HG02938 (cell line): ENCODE results near the gene SARNP.

Source experiments
- ATAC-seq: cut with Tn5 transposase; IDR thresholded peaks from one replicate; pipeline ENCODE4 v1.9.1; 2021; ENCODE audit warnings: mild to moderate bottlenecking, moderate library complexity; ENCODE audit not compliant: unreplicated experiment

Gene SARNP

GRCh38 chr12:55743406-55744339, 73.9 kb downstream of the SARNP start:
- peak; percentile 41 for ATAC-seq

- ATAC-seq, result peak; percentile 30
Observed at GRCh38 chr12:55742719-55743405, 74.7 kb downstream of the SARNP start, which contains the start of gene GDF11. Gene GDF11, plus strand, starts transcription at chr12:55743122. Its CDS starts 195 bp downstream, at chr12:55743317.

- ATAC-seq, result no peak
Observed at GRCh38 chr12:55741931-55742680, 75.4 kb downstream of the SARNP start.

DNA sequence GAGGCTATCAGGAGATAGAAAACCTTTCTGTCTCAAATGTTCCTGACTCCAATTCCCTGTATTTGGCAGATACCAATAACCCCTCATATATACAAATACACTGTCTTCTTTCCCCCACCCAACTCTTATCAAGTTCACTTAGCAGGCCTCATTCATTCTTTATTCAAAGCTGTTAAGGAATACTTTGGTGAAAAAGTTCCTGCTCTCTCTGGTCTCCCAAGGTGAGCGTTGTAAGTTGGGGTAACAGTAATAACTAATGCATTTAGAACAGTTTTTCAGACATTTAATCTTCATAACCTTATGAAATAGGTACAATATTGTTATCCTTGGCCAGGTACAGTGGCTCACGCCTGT, 78.5 kb downstream of the SARNP start:
- no peak for ATAC-seq

DNA sequence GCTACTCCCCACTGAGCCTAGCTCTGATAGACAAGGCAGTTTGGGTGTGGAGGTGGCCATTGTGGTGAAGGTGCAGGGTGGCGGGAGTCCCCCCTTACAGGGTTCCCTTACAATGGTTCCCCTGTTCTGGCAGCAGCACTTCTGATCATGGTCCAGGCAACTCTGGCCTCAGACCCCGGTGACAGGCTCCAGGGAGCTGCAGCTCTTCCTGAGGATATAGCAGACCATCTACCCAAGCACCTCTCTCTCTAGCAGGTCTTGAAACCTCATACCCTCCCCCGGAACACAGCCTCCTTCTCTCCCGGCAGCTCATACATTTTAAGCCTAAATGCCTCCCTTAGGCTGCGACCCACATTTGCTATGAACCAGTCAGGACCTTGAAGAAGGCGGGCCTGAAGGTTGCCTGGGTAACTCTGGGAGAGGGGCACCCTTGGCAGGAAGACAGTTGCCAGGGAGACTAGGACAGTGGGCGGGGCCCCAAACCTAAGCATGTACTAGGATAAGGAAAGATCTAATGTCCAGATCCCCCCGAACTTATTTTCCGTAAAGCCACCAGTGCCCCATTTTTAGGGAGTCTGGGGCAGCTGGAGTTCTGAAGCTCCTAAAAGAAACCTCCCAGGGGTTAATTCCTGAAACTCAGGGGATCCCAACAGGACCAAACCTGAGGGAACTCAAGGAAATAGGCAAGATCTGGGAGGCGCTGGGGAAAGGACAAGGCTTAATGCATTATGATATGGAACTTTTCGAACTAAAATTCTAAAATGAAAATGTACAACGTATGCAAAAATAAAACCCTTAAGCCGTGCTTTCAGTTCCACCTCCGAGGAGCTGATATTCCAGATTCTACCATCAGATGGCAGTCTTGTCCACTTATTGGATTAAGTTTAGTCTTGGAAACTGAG, 79.2 kb downstream of the SARNP start:
- peak; percentile 75 for ATAC-seq

DNA sequence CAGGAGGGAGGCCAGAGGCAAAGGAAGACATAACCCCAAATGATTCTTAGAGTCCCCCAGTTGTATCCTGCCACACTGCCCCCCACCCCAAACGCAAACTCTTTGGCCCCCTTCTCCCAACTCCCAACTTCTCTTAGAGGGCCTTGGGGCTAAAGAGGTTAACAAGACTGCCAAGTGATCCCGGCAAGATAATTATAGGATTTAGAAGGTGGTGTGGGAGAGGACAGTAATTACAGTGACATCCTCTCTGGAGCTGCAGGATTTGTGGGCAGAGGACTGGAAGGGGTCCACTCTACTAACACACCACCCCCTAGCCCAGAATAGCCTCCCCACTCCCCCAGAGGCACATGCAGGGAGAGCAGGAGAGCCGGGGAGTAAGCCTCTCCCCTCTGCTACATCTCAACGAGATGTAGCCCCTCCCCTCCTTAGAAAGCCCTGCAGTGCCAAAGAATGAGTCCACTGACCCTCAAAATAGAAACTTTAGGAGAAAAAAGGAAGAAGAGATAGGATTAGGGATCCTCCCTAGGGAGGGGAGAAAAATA, 79.9 kb downstream of the SARNP start:
- no peak for ATAC-seq

DNA sequence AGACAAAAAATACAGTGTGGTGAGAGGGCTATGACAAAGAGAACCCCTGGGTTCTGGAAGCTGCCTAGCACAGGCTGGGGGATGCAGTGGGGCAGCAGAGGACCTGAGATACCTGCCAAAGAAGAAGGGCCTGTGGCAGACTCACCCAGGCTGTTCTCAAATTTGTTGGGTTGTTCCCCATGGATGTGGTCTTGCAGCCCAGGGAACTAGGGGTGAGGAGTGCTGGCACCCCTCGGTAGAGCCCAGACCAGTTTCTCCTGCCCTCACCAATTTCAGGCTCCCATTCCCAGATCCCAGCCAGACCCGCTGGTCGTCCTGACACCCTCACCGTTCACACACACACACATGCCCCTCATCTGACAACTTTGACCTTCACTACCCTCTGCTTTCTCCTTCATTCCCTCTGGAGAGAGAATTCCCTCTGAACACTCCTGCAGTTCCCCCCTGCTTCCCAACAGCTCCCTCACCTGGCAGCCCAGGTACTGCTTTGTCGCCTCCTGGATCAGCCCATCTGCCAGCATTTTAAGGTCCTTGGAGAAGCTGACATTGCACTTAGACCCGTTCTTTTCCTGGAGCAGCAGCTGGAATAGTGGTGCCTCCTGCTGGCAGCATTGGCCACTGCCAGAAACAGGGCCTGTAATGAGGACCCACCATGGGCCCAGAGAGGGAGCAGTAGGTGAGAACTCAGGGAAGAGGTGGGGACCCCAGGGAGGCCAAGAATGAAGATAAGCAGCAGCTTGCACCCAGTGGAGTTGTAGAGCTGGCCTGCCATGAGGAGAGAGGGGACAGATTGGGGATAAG, 80.5 kb downstream of the SARNP start:
- ATAC-seq, result no peak

DNA sequence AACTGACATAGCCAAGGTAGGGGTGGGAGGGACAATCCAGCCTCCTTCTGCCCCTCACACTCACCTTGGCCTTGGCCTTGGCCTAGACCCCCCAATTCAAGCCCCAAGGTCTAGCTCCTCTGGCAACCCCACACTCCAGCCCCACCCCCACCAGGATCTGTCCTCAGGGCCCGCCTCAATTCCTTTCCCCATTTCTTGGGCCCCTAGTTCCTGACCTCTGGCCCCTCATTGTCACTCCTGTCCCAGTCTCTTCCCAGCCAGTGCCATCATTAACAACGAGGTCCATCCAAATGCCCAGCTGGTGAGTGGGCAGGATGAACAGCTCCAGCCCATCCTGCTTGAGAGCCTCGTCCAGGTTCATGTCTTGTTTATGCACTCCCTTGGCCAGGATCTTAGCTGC, 81.4 kb downstream of the SARNP start:
- no peak for ATAC-seq

GRCh38 chr12:55734595-55734994, 82.9 kb downstream of the SARNP start:
- ATAC-seq, result no peak

- ATAC-seq, result no peak
Observed at GRCh38 chr12:55733858-55734257, 83.7 kb downstream of the SARNP start.

- ATAC-seq, result no peak
Observed at GRCh38 chr12:55733021-55733555, 84.4 kb downstream of the SARNP start.

GRCh38 chr12:55732288-55732687, 85.2 kb downstream of the SARNP start:
- no peak for ATAC-seq

DNA sequence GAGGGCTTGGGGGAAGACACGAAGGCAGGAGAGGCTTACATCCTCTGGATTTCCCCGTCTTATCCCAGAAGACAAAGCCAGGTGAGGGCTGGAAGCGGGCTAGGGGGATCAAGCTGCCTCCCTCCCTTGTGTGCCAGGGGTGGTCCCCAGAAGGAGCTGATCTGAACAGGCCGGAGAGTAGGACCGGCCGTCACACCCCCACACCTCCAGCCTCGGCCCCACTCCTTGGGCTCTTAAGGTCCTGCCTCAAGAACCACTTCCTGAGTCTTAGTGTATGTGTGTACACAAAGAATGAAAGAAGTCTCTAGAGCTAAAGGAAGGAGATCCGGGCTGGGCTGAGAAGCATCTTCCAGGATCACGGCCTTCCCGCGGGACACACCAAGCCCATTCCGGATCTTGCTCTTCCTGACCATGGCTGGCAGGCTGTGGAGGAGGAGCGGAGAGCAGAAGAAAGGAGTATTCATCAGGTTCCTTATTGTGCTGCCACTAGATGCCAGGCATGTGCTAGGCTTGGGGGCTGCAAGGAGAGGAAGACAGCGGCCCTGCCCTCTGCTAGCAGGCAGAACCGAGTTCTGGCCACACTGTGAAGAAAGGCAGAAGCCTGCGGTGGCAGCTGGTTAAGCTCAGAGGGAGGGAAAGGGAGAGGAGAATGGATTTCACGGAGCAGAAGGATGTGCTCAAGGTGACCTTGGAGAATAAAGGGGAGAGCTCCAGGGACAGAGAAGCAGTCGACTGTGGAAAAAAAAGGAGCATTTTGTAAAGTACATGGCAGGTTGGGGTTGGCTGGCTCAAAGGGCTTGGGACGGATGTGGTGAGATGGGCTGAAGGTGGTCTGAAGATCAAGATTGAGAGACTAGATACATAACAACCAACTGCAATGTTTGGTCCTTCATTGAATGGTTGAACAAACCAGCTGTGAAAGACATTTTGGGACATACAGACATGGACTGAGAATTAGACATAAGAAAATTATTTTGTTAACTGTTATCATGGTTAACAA, 87.4 kb downstream of the SARNP start:
- peak; percentile 51 for ATAC-seq

DNA sequence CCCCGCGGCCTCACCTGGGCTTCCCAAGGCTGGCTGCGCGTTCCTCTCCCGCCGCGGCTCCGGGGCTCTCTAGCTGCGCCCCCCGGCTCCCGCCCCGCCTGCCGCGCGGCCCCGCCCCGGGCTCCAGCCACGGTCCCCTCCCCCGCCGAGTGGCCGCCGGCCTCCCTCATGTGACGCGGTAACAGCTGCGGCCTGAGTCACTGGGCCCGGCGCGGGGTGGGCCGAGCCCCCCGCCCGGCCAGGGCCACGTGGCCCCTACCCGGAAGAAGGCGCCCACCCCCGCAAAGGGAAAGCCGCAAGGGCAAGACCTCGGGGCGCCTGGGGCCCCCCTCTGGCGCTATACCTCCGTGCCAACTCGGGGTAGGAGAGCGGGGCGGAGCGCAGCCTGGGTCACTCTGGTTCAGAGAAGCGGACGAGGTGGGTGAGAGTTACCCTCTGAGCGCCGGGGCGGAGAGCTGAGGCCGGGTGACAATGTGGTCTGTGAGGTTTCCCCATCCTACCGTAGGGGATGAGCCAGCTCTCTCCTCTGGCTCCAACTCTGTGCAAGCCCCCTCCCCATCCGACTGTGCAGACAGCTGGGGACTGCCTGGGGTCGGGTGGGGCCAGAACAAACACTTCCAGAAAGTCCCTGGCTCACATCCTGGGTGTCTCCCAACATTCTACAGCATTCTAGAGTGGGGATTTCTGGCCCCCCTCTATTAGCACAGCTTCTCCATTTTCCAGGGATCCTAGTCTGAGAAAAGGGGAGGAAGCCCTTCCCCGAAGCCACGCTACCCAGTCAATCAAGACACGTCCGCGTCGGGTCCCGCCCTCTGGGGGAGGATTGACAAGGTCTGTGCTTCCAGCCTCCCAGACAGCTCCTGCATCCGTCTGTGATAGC, 88.3 kb downstream of the SARNP start, which contains the start of gene CD63:
TSS of gene CD63 (minus strand) at position 71 of the 880 bp plus-strand sequence. CDS start 668 bp downstream, outside the sequence.
- ATAC-seq, result peak; percentile 53

DNA sequence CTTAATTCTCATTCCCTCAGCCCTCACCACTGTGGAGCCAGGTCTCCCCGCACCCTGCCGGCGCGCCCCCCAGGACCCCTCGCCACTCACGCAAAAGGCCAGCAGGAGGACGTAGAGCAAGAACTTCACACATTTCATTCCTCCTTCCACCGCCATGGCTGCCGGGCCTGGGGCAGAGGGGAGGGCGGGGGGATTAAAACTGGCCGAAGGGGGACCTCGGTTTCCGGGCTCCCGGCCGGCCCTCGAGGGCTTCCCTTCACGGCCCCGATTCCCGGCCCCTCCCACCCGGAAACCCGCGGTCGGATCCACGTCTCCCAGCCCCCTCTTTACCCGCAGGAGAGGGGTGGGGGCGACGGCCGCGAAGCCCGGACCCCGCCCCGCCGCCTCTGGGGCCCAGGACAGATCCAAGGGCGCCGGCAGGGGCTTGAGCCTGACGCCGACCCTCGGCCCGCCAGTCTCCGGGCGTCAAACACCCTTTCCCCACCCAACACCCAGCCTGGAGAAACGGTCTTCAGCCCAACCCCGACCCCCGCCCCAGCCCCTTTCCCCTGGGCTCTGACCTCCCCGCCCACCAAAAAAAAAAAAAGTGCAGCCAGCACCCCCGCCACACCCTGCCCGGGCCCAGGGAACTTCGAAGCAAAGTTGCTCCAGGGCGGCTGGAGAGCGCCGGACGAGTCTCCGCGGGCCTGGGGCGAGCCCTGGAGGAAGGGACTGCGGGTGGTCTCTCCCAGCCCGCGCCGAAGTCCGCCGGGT, 89.2 kb downstream of the SARNP start:
- ATAC-seq, result peak; percentile 17

GRCh38 chr12:55727643-55728185, 89.8 kb downstream of the SARNP start:
- ATAC-seq, result no peak
